GDM1 (cell line): Measurements from ENCODE around the gene SLC12A2.

Experiments used
- DNase-seq: peaks from one replicate; lab custom pipeline; 2025; lab: John Stamatoyannopoulos, UW

Gene SLC12A2

GRCh38 chr5:128172102-128172501, 88.5 kb downstream of the SLC12A2 start:
- no peak for DNase-seq

GRCh38 chr5:128174951-128175350, 91.4 kb downstream of the SLC12A2 start:
- no peak for DNase-seq

GRCh38 chr5:128192368-128192767, 108.8 kb downstream of the SLC12A2 start:
- no peak for DNase-seq

GRCh38 chr5:128193665-128194390, 110.3 kb downstream of the SLC12A2 start:
- no peak for DNase-seq

GRCh38 chr5:128195316-128195715, 111.8 kb downstream of the SLC12A2 start:
- DNase-seq, result no peak

GRCh38 chr5:128196080-128196479, 112.5 kb downstream of the SLC12A2 start:
- no peak for DNase-seq

- DNase-seq, result no peak
Measured at GRCh38 chr5:128196791-128197190, 113.2 kb downstream of the SLC12A2 start.

- no peak for DNase-seq
Measured at GRCh38 chr5:128197896-128198522, 114.4 kb downstream of the SLC12A2 start.

- no peak for DNase-seq
Measured at GRCh38 chr5:128199104-128199503, 115.5 kb downstream of the SLC12A2 start.

- no peak for DNase-seq
Measured at GRCh38 chr5:128199611-128200010, 116.0 kb downstream of the SLC12A2 start.

GRCh38 chr5:128201065-128201926, 117.7 kb downstream of the SLC12A2 start:
- DNase-seq, result peak; percentile 33

- no peak for DNase-seq
Measured at GRCh38 chr5:128202320-128202719, 118.8 kb downstream of the SLC12A2 start.

GRCh38 chr5:128208436-128208835, 124.9 kb downstream of the SLC12A2 start:
- no peak for DNase-seq

GRCh38 chr5:128212191-128212806, 128.7 kb downstream of the SLC12A2 start:
- no peak for DNase-seq

- DNase-seq, result peak; percentile 16
Measured at GRCh38 chr5:128213340-128213739, 129.8 kb downstream of the SLC12A2 start.

- DNase-seq, result no peak
Measured at GRCh38 chr5:128213833-128214232, 130.3 kb downstream of the SLC12A2 start.

GRCh38 chr5:128216285-128216684, 132.7 kb downstream of the SLC12A2 start:
- DNase-seq, result no peak

- no peak for DNase-seq
Measured at GRCh38 chr5:128216860-128217531, 133.4 kb downstream of the SLC12A2 start.

GRCh38 chr5:128220841-128221240, 137.3 kb downstream of the SLC12A2 start:
- no peak for DNase-seq

- no peak for DNase-seq
Measured at GRCh38 chr5:128224336-128224735, 140.8 kb downstream of the SLC12A2 start.

- DNase-seq, result no peak
Measured at GRCh38 chr5:128225245-128226030, 141.9 kb downstream of the SLC12A2 start.
